OCI-LY7 (cell line): ENCODE measurements around the gene GAS7. TPM values are rescaled to one million over a fixed set of nuclear protein-coding genes. Genes with fewer than 3 reads are reported as not detected.

Source experiments
- BruUV-seq: library from RNA; stranded (reverse); fragments of 400-500 nt; replicated peaks from 2 replicates; lab custom pipeline; 2021; lab: Mats Ljungman, UMichigan
- CTCF ChIA-PET: fragments of 300-600 bp; sonication (Branson Sonifier 250); formaldehyde crosslinking; loops from one replicate; lab custom pipeline; 2022; ENCODE audit warnings: antibody characterized with exemption; ENCODE audit not compliant: unreplicated experiment; lab: Charles Lee
- POLR2A ChIA-PET: fragments of 300-600 bp; sonication (Branson Sonifier 250); formaldehyde crosslinking; loops from one replicate; lab custom pipeline; 2022; ENCODE audit warnings: antibody characterized with exemption; lab: Charles Lee
- DNase-seq: peaks from one replicate; pipeline ENCODE4 v3.0.0-alpha.2; 2015; ENCODE audit warnings: low spot score
- H2AFZ ChIP-seq: fragments of 200-600 bp; sonication (generic), shearing (Covaris generic); 2 replicates; pipeline ENCODE4 v1.6.1; 2014; ENCODE audit warnings: mild to moderate bottlenecking, antibody characterized with exemption, low read length, moderate library complexity
- H3K27ac ChIP-seq: fragments of 200-600 bp; sonication (generic); 2 replicates; pipeline ENCODE4 v1.5.1; 2014; ENCODE audit warnings: mixed run types, low read depth, mild to moderate bottlenecking, moderate library complexity, low read length, inconsistent platforms; ENCODE audit not compliant: poor library complexity, severe bottlenecking
- H3K36me3 ChIP-seq: fragments of 200-600 bp; sonication (generic); 2 replicates; pipeline ENCODE4 v1.6.1; 2014; ENCODE audit warnings: mild to moderate bottlenecking, antibody characterized with exemption, low read length, moderate library complexity, mixed read lengths; ENCODE audit not compliant: insufficient read depth
- H3K4me1 ChIP-seq: fragments of 200-600 bp; sonication (generic); 2 replicates; pipeline ENCODE4 v1.5.1; 2014; ENCODE audit warnings: mild to moderate bottlenecking, low read length; ENCODE audit not compliant: insufficient read depth, poor library complexity, severe bottlenecking
- H3K4me2 ChIP-seq: fragments of 200-600 bp; sonication (generic); 2 replicates; pipeline ENCODE4 v1.6.1; 2014; ENCODE audit warnings: mild to moderate bottlenecking, low read length
- H3K4me3 ChIP-seq: fragments of 200-600 bp; sonication (generic); 2 replicates; pipeline ENCODE4 v1.5.1; 2014; ENCODE audit warnings: mild to moderate bottlenecking, low read depth, low read length; ENCODE audit not compliant: poor library complexity, severe bottlenecking
- H3K79me2 ChIP-seq: fragments of 200-600 bp; sonication (generic); 2 replicates; pipeline ENCODE4 v1.6.1; 2016; ENCODE audit warnings: low read depth, mild to moderate bottlenecking, low read length, moderate library complexity, mixed read lengths; ENCODE audit not compliant: insufficient read depth
- H3K9me2 ChIP-seq: fragments of 200-600 bp; sonication (generic); 2 replicates; pipeline ENCODE4 v1.6.1; 2016; ENCODE audit warnings: mild to moderate bottlenecking, low read length, mixed read lengths; ENCODE audit not compliant: insufficient read depth
- H3K9me3 ChIP-seq: fragments of 200-600 bp; sonication (generic); 2 replicates; pipeline ENCODE4 v1.6.1; 2014; ENCODE audit warnings: mild to moderate bottlenecking, mixed run types, low read length, mixed read lengths
- H4K20me1 ChIP-seq: fragments of 200-600 bp; sonication (generic); 2 replicates; pipeline ENCODE4 v1.6.1; 2014; ENCODE audit warnings: mild to moderate bottlenecking, antibody characterized with exemption, low read length, moderate library complexity, mixed read lengths; ENCODE audit not compliant: insufficient read depth
- EZH2phosphoT487 ChIP-seq: fragments of 200-600 bp; sonication (generic); IDR thresholded peaks from 2 replicates; pipeline ENCODE4 v1.6.1; 2018; ENCODE audit warnings: low read depth, borderline replicate concordance, mild to moderate bottlenecking, mixed run types, antibody characterized with exemption, low read length, moderate library complexity, mixed read lengths
- intact Hi-C: fragments of 100-400 bp; cut with micrococcal nuclease; formaldehyde crosslinking; loops from one replicate; pipeline ENCODE4 v1.10.0; 2022; ENCODE audit not compliant: unreplicated experiment
- total RNA-seq, 2 experiments: library from RNA; depleted of rRNA in 1 of 2; stranded (reverse); fragments of >200 nt in 1 of 2; shearing (Covaris generic) in 1 of 2; gene quantifications; 2 replicates each; pipeline ENCODE4 v1.2.3, GENCODE V29; 2014 to 2022
- TF ChIP-seq, protein P1 (sequence below): fragments of 200-600 bp; sonication (generic); conservative IDR thresholded peaks from 2 replicates; pipeline ENCODE4 v1.5.1; 2014; ENCODE audit warnings: mild to moderate bottlenecking, antibody characterized with exemption, low read length, moderate library complexity, mixed read lengths

Gene GAS7
- total RNA-seq, 2 experiments from 2014 or later: 1.5 TPM; not detected in 1

DNA sequence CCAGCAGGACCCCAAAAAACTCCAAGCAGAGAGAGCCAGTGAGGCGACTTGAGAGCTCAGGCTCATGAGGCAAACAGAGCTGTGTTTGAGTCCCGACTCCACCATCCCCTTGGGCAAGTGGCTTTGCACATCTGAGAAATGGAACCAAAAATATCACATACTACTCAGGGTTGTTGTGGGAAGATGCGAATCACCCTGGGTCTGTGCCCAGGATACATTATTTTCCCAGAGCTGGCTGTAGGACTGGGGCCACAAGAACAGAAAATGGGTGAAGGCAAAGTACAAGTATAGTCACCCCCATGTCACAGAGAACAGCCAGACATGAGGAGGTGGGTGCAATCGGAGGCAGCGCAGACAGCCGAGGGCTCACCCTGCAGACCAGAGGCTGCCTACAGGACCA lies 127.3 kb downstream of the GAS7 start:
- H4K20me1 ChIP-seq: no peaks in the 10 kb centered on the region
- ChIA-PET CTCF (no interaction called here), POLR2A (no interaction called here)
- H2AFZ ChIP-seq: no peak overlapping the region
- no peak overlapping the region for H3K27ac ChIP-seq
- DNase-seq: no peak
- no peaks in the 10 kb centered on the region for H3K79me2 ChIP-seq
- H3K4me2 ChIP-seq: no peak overlapping the region
- no peaks in the 10 kb centered on the region for H3K4me1 ChIP-seq
- no peak overlapping the region for H3K4me3 ChIP-seq
- intact Hi-C loops: no loop called here
- H3K9me3 ChIP-seq: no peaks in the 10 kb centered on the region
- BruUV-seq: no TSS peak
- H3K9me2 ChIP-seq: no peaks in the 10 kb centered on the region
- TF ChIP-seq, protein P1, sequence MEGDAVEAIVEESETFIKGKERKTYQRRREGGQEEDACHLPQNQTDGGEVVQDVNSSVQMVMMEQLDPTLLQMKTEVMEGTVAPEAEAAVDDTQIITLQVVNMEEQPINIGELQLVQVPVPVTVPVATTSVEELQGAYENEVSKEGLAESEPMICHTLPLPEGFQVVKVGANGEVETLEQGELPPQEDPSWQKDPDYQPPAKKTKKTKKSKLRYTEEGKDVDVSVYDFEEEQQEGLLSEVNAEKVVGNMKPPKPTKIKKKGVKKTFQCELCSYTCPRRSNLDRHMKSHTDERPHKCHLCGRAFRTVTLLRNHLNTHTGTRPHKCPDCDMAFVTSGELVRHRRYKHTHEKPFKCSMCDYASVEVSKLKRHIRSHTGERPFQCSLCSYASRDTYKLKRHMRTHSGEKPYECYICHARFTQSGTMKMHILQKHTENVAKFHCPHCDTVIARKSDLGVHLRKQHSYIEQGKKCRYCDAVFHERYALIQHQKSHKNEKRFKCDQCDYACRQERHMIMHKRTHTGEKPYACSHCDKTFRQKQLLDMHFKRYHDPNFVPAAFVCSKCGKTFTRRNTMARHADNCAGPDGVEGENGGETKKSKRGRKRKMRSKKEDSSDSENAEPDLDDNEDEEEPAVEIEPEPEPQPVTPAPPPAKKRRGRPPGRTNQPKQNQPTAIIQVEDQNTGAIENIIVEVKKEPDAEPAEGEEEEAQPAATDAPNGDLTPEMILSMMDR: no peak
- no peak for TF ChIP-seq EZH2phosphoT487
- no peaks in the 10 kb centered on the region for H3K36me3 ChIP-seq

DNA sequence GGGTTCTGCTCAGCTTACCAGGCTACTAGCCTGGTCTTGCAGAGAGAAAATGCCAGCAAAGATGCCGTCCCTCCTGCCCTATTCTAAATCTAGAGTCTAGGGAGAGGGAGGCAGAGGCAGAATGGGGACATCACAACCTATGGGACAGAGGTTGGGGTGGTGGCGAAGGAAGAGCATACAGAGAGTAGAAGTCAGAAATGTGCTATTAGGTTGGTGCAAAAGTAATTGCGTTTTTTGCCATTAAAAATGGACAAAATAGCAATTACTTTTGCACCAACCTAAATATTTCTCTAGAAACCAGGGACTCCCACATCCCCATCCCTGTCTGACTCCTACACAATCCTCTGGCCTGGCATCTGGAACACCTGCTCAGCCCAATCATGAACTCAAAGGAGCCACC lies 127.7 kb downstream of the GAS7 start:
- CTCF ChIA-PET: no interaction called here
- Histone ChIP-seq H3K27ac (no peak overlapping the region), H3K4me1 (no peaks in the 10 kb centered on the region), H3K4me3 (no peak overlapping the region), H3K9me3 (no peaks in the 10 kb centered on the region), H3K9me2 (no peaks in the 10 kb centered on the region), H3K4me2 (no peak overlapping the region), H2AFZ (no peak overlapping the region), H4K20me1 (no peaks in the 10 kb centered on the region), H3K36me3 (no peaks in the 10 kb centered on the region), H3K79me2 (no peaks in the 10 kb centered on the region)
- POLR2A ChIA-PET: interaction anchor here (0.8 kb wide), 1 partner anchor 1424 kb away, joined by 8 read pairs; no protein-coding TSS in a partner anchor
- DNase-seq: no peak
- no TSS peak for BruUV-seq
- TF ChIP-seq EZH2phosphoT487: no peak
- TF ChIP-seq, protein P1: no peak
- intact Hi-C loops: no loop called here

DNA sequence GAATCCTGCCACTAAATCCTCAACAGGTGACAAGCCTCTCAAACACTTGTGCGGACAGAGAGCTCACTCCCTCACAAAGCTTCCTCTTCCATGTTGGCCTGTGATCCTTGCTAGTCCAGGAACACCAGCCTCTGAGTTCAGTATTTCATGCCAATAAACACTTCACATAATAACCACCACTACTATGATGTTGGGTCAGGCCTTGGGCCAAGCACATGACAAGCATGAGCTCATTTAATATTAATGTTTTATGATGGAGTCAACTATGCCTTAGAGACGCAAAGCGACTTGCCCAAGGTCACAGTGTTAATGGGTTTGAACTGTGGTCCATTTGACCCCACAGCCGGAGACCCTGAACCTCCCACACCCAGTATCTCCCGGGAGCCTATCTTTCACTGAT lies 129.1 kb downstream of the GAS7 start:
- H3K79me2 ChIP-seq: no peaks in the 10 kb centered on the region
- H3K27ac ChIP-seq: no peak overlapping the region
- BruUV-seq: no TSS peak
- no peaks in the 10 kb centered on the region for H3K4me1 ChIP-seq
- TF ChIP-seq, protein P1: no peak
- TF ChIP-seq EZH2phosphoT487: no peak
- no peak overlapping the region for H3K4me3 ChIP-seq
- no peaks in the 10 kb centered on the region for H3K36me3 ChIP-seq
- H3K9me2 ChIP-seq: no peaks in the 10 kb centered on the region
- H4K20me1 ChIP-seq: no peaks in the 10 kb centered on the region
- H2AFZ ChIP-seq: no peak overlapping the region
- DNase-seq: no peak
- intact Hi-C loops: no loop called here
- H3K9me3 ChIP-seq: no peaks in the 10 kb centered on the region
- no peak overlapping the region for H3K4me2 ChIP-seq
- ChIA-PET POLR2A (no interaction called here), CTCF (no interaction called here)
